WERI-Rb-1 (cell line): Measurements from ENCODE around the gene ZNF648.
"Not testable (repeated sequence)": the region's sequence is repeated elsewhere in the genome, so short reads cannot be mapped to it uniquely, and the experiment has no call there.

Experiments used
- DNase-seq: peaks from one replicate; pipeline ENCODE4 v3.0.0-alpha.2; 2020
- H3K27ac ChIP-seq: fragments of 250-450 bp; sonication (Bioruptor Pico); 2 replicates; pipeline ENCODE4 v1.5.1; 2020; ENCODE audit warnings: mild to moderate bottlenecking, moderate library complexity
- H3K27me3 ChIP-seq: fragments of 250-450 bp; sonication (Bioruptor Pico); 2 replicates; pipeline ENCODE4 v1.5.1; 2021; ENCODE audit warnings: mild to moderate bottlenecking, low read depth, moderate library complexity; ENCODE audit not compliant: insufficient read depth, severe bottlenecking
- H3K36me3 ChIP-seq: fragments of 250-450 bp; sonication (Bioruptor Pico); 2 replicates; pipeline ENCODE4 v1.5.1; 2020; ENCODE audit warnings: mild to moderate bottlenecking, moderate library complexity
- H3K4me3 ChIP-seq: 2 replicates; pipeline ENCODE4 v1.5.1; 2011; ENCODE audit warnings: low read depth, mild to moderate bottlenecking, control low read depth, low read length
- H3K9me3 ChIP-seq: fragments of 250-450 bp; sonication (Bioruptor Pico); 2 replicates; pipeline ENCODE4 v1.5.1; 2021; ENCODE audit warnings: mild to moderate bottlenecking, moderate library complexity; ENCODE audit not compliant: severe bottlenecking
- TF ChIP-seq, protein P1 (sequence below): IDR thresholded peaks from 2 replicates; pipeline ENCODE4 v1.5.1; 2011; ENCODE audit warnings: low read depth, mild to moderate bottlenecking, control low read depth, inconsistent platforms, low read length

ZNF648 gene

DNA sequence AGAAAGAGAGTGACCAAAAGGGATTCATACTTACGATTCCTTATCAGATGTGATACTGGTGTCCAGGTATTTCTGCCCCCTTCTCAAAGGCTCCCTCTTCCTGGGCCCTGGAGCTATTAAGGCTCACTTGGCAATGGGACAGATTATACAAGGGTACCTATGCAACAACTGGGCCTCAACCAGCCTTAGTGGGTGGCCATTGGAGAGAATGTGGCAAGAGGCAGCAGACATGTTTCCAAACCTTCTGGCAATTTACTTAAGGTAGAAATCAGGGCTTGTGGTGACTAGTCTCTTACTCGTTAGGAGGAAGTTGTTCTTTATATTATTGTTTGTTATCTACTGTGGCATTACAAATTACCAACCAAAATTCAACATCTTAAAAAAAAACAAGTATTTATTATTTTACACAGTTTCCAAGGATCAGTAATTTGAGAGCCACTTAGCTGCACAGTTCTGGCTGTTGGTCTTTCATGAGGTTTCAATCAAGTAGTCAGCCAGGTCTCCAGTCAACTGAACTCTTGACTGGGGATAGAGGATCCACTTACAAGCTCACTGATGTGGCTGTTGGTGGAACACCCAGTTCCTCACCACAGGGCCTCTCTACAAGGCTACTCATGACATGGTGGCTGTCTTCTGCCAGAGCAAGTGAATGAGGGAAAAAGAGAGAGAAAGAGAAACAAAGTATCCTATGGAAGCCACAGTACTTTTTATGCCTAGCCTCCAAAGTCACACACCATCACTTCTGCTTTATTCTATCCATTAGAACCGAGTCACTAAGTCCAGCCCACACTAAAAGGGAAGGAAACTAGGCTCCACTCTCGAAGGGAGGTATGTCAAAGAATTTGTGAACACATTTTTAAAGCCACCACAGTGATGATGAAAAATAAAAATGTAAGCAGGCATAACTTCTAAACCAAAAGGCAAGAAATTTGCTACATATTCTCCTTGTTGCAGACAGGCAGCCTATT, 10.7 kb downstream of the ZNF648 start:
- H3K27me3 ChIP-seq, result no peaks in the 10 kb centered on the region
- DNase-seq, result no peak
- H3K9me3 ChIP-seq, result no peaks in the 10 kb centered on the region
- no peak overlapping the region for H3K4me3 ChIP-seq
- no peaks in the 10 kb centered on the region for H3K36me3 ChIP-seq
- H3K27ac ChIP-seq, result no peak overlapping the region
- TF ChIP-seq, protein P1, sequence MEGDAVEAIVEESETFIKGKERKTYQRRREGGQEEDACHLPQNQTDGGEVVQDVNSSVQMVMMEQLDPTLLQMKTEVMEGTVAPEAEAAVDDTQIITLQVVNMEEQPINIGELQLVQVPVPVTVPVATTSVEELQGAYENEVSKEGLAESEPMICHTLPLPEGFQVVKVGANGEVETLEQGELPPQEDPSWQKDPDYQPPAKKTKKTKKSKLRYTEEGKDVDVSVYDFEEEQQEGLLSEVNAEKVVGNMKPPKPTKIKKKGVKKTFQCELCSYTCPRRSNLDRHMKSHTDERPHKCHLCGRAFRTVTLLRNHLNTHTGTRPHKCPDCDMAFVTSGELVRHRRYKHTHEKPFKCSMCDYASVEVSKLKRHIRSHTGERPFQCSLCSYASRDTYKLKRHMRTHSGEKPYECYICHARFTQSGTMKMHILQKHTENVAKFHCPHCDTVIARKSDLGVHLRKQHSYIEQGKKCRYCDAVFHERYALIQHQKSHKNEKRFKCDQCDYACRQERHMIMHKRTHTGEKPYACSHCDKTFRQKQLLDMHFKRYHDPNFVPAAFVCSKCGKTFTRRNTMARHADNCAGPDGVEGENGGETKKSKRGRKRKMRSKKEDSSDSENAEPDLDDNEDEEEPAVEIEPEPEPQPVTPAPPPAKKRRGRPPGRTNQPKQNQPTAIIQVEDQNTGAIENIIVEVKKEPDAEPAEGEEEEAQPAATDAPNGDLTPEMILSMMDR, result no peak

DNA sequence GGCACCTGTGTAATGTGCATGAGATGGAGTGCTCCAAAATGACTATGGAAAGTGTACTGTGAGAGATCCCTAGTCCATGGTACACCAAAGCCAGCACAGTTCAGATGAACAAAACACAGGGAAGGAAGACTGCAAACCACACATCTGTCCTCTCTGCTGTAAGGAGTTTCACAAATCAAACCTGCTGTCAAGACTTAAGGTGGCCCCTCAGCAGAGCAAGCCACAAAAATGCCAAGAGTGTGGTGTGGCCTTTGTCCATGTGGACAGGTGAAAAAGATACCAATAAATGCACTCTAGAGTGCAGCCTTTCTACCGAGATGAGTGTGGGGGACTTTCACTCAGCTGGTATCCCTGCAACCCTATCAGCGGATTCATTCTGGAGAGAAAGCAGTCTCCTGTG, 12.9 kb downstream of the ZNF648 start:
- Histone ChIP-seq H3K9me3 (no peaks in the 10 kb centered on the region), H3K4me3 (no peak overlapping the region), H3K36me3 (no peaks in the 10 kb centered on the region), H3K27ac (no peak overlapping the region), H3K27me3 (no peaks in the 10 kb centered on the region)
- DNase-seq, result no peak
- TF ChIP-seq, protein P1, result no peak

DNA sequence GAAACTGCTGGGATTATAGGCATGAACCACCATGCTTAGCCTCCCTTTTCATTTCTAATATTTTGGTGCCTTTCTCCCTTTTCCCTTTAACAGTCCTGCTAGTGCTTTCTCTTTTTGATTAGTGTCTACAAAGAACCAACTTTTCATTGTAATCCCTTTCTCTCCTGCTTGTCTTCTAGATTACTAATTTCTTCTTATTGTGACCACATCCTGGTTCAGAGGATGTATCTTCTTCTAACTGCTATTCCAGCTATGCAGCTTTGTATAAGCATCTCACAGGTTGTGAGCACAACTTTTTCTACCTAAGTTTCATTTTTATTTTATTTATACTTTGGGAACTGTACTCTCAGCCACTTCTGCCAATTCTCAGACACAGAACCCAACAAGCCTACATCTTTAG, 14.7 kb downstream of the ZNF648 start:
- TF ChIP-seq, protein P1, result no peak
- no peaks in the 10 kb centered on the region for H3K27me3 ChIP-seq
- no peak overlapping the region for H3K27ac ChIP-seq
- no peaks in the 10 kb centered on the region for H3K36me3 ChIP-seq
- DNase-seq, result no peak
- H3K4me3 ChIP-seq, result no peak overlapping the region
- no peaks in the 10 kb centered on the region for H3K9me3 ChIP-seq

DNA sequence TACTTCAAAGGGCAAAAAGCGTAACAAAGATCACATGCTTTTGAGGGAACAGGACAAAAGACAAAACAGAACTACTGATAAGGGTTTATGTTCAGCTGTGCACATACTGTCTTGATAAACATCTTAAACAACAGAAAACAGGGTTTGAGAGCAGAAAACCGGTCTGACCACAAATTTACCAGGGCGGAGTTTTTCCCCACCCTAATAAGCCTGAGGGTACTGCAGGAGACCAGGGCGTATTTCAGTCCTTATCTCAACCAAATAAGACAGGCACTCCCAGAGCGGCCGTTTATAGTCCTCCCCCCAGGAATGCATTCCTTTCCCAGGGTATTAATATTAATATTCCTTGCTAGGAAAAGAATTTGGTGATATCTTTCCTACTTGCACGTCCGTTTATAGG, 16.0 kb downstream of the ZNF648 start:
- H3K27me3 ChIP-seq, H3K4me3 ChIP-seq, H3K27ac ChIP-seq, H3K9me3 ChIP-seq, H3K36me3 ChIP-seq, DNase-seq: not testable (repeated sequence)

DNA sequence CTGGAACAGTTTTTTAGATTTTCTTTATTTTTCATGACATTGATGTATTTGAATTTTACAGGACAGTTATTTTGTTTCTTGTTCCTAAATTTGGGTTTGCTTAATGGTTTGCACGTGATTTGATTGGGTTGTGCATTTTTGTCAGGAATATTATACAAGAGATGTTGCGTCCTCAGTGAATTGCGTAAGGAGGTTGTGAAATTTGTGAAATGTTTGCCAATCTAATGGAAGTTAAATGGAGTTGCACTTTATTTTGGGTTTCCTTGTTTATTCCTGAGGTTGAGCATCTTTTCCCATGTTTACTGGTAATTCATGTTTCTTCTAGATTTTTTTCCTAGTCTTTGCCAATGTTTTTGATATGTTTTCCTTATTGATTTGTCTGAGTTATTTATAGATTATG, 19.9 kb downstream of the ZNF648 start:
- TF ChIP-seq, protein P1, result no peak
- no peaks in the 10 kb centered on the region for H3K9me3 ChIP-seq
- no peak for DNase-seq
- no peaks in the 10 kb centered on the region for H3K27me3 ChIP-seq
- H3K36me3 ChIP-seq, result no peaks in the 10 kb centered on the region
- H3K4me3 ChIP-seq, result no peak overlapping the region
- no peak overlapping the region for H3K27ac ChIP-seq

DNA sequence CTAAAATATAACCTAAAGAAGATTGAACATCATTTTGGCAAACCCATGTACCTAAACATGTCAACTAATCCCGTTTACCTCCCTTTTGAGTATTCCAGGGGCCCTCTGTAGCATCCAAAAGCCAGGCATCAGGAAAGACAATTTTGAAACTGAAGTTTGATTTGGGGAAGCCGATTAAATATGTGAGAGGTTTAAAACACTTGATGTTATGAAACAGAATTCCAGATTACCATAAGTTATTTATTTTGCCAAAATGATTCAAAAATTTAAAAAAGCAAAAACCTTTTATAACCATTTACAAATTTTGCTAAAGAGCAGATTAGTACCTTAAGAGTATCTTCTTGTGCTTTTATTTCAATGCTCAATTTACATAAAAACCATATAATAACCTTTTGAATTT, 23.3 kb downstream of the ZNF648 start:
- no peaks in the 10 kb centered on the region for H3K36me3 ChIP-seq
- H3K9me3 ChIP-seq, result no peaks in the 10 kb centered on the region
- H3K27ac ChIP-seq, result no peak overlapping the region
- H3K27me3 ChIP-seq, result no peaks in the 10 kb centered on the region
- H3K4me3 ChIP-seq, result no peak overlapping the region
- TF ChIP-seq, protein P1, result no peak
- DNase-seq, result no peak
